NCI-H128 (cell line): ENCODE measurements around the gene WDR75.
"Not testable (repeated sequence)": the region's sequence is repeated elsewhere in the genome, so short reads cannot be mapped to it uniquely, and the experiment has no call there.

Experiments used
- DNase-seq: peaks from one replicate; lab custom pipeline; 2025; ENCODE audit not compliant: unreplicated experiment; lab: John Stamatoyannopoulos, UW

Gene WDR75

DNA sequence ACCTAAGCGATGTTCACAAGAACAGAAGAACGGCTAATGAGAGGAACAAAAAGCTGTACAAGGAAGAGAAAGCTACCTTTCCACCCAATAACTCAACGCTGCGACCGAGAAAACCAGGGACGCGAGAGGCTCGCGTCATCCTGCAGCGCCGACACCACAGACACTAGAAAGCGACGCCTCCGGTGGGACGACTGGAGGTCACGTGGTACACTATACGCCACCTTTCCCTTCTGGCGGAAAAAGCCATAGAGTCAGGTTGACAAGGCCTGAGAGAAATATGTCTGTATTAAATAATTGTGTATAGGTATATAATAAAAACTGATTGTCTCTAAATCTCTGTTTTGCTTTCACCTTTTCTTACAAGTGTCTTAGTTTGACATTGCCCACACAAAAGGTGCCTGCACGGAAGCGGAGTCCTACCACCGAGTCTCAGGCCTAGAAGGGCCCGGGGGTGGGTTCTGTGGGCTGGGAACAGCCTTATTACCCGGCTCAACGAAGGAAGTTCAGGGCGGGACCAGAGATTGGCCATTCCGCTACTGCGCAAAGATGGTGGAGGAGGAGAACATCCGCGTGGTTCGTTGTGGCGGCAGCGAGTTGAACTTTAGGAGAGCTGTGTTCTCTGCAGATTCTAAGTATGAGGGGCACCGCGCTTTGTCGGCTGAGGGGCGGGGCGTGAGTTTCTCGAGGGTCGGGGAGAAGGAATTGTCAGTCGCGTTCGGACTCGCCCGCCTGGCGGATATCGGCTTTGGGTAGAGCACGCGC, at the start of gene WDR75:
WDR75 (plus strand) TSS at position 528 of the 762 bp plus-strand sequence; CDS start at position 547, 19 bp downstream.
- DNase-seq, result peak; percentile 89

DNA sequence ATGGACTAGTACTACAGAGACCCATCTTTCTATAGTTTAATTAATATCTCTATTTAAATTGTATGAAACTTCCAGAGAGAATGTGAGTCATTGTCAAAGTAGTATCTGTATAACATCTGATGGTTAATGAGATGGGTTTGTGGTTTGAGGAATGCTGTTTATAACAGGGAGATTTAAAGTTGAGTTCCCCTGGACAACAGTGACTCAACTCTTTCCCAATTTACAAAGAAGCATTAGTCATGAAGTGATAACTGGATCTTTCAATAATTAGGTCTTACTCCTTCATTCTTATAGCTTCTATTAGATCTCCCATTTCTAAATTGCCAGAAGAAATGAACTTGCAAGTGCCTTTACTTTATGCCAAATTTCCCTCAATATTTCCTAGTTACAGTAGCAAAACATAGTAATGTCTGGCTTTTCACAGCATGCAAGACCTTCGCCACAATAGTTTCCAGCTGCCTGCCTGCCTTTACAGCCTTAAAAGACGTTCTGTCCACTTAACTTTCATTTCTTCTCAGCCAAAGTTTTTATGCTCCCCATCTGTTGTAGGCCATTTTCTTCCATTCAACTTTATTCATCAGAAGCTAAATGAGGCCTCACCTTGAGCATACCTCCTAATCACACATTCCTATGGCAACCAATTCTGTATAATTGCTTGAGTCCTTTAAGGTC, 47.7 kb upstream of the WDR75 start:
- DNase-seq, result no peak

DNA sequence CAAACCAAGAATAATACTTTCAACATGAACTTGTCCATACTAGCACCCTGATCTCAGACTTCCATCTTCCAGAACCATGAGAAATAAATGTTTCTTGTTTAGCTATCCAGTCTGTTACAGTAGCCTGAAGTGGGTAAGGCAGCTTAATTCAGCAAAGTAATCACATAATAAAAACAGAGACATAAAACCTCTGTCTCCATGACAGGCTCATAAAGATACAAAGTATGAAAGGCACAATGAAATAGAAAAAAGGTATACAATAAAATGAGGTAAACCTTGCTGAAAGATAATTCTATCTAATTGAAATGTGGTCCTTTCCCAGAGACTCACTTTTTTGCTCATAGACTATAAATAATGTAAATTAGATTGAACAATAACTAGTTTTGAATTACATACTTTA, 46.7 kb upstream of the WDR75 start:
- no peak for DNase-seq

DNA sequence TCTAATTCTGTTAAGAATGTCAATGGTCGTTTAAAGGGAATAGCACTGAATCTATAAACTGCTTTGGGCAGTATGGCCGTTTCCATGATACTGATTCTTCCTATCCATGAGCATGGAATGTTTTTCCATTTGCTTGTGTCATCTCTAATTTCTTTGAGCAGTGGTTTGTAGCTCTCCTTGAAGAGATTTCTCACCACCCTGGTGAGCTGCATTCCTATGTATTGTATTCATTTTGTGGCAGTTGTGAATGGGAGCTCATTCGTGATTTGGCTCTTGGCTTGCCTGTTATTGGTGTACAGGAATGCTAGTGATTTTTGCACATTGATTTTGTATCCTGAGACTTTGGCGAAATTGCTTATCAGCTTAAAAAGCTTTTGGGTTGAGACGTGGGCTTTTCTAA, 38.3 kb upstream of the WDR75 start:
- no peak for DNase-seq

DNA sequence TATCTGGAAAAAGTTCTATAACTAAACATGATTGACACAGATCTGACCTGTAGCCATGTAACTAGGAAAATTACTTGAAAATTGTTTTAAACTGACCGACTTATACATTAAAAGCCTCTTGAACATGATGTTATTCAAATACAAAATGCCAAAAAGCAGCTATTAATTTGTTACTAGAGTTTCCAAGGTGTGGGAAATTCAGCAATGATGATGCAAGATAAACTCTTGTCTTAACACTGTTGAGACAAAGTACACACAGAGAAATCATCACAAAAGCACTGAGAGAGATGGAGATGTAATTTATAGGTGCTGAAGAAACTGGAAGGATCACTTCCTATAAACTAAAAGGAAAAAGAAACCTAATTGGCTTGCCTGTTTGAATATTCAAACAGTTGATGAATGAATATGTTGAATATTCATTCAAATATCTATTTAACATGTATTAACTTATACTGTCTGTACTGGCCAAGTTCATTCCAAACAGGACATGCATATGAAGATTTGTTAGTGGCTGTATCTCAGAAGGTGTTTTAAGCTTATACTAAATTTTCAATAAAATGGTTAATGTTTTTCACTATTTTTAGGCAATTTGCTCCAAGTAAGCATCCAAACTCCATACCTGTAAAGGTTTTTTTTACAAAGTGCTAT, 34.6 kb upstream of the WDR75 start:
- no peak for DNase-seq

DNA sequence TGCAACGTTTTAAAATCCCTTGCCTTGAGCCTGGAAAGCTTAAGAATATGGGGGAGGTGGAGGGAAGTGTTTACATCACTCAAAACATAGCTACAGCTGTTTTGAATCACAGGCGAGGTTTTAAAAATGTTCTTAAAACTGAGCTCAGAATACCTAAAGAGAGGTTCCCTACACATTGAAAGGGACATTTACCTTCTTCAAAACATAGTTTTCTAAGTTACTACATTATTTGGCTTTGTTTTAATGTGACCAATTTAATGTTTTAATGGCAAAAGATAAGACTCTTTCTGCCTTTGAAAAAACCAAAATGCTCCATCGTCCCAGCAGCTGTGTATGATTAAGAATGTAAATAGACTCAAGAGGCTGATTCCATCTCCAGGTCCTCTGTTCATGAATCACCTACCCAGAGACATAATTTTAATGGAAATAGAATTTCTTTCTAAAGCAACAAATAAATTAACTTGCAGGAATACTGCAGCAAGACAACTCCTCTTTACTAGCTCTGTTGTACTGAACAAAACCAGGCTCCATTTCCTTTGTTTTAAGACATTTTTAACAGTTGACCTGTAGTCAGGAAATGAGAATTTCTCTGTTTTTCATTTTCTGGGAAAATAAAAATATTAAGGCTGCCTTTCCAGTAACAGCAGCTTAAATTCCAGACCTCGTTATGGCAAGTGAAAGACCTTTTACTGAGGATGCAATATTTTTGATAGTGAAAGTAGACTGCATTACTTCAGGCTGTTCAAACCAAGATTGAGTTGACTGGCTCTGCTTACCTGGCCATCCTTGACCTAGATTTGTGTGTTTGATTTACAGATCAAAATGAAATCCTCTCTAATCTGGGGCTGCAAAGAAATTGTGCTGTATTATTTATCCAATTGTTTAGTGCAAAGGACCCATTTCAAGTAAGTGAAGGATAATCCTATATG, 33.7 kb upstream of the WDR75 start:
- no peak for DNase-seq

DNA sequence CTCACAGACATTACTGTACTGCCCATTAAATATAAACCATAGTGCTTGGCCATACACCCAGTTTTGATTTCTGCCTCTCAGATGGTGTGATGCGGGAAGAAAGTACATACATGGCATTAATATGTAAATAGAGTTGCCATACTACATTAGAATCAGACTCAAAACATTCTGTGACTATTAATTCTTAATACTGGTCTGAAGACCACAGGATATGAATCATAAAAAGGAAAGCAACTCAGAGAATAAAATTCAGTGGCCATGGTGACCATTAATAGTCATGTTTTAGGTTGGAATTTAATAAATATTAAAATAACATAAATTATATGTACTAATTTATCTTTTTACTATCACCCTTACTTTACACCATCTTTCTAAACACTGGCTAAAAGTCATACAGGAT, 33.0 kb upstream of the WDR75 start:
- no peak for DNase-seq

DNA sequence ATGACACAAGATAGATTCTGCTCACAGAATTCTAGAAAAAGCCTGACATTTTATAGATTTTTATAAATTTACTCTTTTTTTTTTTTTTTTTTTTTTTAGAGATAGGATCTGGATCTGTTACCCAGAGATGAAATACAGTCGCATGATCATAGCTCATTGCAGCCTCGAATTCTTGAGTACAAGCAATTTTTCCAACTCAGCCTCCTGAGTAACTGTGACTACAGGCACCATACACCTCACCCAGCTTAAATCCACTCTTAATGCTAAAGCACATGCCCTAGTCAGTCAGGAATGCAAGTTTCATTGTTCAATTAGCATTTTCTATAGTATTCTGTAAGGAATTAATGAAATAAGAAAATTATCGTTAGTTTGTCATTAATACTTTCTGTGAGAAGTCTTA, 32.1 kb upstream of the WDR75 start:
- no peak for DNase-seq

DNA sequence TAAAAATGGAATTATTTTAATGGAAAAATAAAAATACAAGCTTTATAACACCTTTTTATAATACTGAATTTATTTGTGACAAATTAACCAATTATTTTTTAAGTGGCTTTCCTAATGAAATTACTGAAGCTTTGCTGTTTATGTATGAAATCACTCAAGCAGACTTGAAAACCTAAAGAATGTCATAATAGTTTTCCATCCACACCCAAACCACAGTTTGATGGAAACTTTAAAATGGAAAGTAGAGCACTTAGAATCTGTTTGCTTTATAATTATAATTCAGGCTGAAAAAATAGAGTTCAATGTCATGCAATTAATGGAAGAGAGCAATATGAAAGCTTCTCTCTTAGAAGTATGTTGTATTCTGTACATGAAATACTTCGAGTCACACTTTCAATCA, 31.6 kb upstream of the WDR75 start:
- no peak for DNase-seq

DNA sequence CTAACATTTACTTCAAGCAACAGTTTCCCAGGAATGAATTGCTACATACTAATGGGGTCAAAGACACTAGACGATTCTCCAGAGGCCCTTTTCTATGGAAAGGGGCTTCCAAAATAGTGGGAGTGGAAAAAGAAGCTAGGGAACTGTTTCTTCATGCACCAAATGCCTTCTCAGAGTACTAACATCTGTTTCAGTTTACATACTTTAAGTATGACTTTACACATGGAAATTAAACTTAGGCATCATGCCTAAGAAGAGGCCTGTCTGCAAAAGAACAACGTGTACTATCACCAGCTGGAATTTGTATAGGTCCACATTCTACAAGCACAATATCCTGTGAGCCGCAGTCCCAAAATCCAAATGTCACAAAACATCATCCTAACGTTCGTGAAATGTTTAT, 29.4 kb upstream of the WDR75 start:
- DNase-seq, result no peak

DNA sequence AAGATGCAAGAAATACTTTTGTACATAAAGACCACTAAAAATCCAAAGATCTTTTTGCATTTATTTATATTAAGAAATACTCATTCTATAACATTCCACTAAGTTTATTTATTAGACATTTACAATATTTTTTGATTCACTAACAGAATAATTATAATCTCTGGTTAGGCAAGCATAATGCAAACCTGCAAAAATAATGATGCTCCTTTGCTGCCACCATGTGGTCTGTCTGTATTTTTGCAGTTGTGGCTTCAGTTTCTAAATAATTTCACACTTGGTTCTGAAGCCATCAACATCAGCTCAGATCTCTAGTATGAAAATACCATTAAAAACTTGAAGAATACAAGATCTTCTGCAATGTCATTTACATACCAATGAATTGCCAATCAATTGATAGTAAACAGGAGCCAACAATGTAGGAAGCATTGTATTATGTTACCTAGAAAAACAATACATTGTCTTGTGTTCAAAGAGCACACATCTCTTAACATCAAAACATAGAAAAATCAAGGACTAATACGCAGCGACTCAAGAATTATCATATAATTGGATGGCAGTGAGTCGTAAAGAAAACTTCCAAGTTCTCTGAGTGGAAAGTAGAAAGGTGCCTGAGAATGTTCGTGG, 28.8 kb upstream of the WDR75 start:
- DNase-seq, result no peak

DNA sequence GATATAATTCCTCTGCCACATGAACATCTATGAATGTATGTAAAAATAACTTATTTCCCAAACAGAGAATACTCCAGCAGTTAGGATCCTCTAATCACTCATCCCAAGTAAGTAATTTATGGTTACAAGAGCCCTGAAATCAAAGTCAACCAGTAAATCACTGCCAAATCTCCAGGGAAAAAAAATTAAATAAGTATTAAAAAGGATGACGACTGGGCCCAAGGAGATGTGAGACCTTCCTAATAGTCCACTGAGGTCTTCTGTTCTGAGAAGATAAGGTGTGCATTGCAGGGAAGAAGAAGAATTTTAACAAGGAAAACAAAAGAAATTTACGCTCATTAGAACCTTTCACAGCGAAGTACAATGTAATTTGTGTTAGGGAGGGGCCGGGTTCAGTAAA, 28.0 kb upstream of the WDR75 start:
- DNase-seq, result no peak

DNA sequence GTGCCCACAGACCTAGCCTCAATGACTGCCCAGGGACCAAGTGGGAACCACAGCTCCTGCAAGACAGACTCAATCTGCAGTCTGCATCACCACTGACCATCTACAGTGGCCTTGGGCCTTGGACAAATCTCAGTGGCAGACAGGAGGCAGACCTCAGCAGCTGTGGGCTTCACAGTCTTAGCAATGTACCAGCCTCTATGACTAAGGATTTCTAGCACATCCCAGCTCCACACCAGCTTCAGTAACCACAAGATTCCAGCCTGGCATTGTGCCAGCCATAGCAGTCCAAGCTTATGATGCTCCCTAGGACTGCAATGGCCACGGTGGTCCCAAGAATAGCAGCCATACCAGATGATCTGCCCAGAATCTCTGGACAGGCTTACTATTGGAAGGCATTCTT, 19.6 kb upstream of the WDR75 start:
- no peak for DNase-seq

DNA sequence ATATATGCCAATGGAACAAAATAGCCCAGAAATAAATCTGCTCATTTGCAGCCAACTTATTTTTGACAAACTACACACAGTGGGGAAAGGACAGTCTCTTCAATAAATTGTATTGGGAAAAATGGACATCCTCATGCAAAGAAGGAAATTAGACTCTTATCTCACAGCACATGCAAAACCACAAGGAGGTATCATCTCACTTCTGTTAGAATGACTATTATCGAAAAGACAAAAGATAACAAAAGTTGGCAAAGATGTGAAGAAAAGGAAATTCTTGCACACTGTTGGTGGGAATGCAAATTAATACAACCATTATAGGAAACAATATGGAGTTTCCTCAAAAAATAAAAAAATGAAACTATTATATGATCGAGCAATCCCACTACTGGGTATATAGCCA, 16.3 kb upstream of the WDR75 start:
- no peak for DNase-seq

DNA sequence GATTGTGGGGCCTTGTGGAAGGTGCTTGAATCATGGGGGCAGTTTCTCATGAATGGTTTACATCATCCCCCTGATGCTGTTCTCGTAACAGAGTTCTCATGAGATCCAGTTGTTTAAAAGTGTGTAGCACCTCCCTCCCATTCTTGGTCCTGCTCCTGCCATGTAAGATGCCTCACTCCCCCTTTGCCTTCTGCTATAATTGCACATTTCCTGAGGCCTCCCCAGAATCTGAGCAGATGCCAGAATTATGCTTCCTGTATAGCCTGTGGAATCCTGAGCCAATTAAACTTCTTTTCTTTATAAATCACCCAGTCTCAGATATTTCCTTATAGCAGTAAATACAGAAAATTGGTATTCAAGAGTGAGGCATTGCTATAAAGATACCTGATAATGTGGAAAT, 15.6 kb upstream of the WDR75 start:
- DNase-seq, result no peak

DNA sequence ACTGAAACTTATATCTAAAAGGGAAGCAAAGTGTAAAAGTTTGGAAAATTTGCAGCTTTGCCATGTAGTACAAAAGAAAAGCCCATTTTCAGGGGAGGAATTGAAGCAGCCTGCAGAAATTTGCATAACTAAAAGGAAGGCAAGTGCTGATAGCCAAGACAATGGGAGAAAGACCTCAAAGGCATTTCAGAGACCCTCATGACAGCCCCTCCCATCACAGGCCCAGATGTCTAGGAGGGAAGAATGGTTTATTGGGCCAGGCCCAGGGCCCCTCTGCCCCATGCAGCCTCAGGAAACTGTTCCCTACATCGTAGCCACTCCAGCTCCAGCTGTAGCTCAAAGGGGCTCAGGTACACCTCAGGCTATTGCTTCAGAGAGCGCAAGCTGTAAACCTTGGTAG, 14.4 kb upstream of the WDR75 start:
- no peak for DNase-seq

DNA sequence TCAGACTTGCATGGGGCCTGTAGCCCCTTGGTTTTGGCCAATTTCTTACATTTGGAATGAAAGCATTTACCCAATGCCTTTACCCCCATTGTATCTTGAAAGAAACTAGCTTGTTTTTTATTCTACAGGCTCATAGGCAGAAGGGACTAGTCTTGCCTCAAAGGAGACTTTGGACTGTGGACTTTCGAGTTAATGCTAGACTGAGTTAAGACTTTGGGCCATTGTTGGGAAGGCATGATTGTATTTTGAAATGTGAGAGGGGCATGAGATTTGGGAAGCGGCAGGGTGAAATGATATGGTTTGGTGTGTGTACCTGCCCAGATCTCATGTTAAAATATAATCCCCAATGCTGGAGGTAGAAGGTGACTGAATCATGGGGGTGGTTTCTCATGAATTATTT, 13.4 kb upstream of the WDR75 start:
- DNase-seq, result no peak

DNA sequence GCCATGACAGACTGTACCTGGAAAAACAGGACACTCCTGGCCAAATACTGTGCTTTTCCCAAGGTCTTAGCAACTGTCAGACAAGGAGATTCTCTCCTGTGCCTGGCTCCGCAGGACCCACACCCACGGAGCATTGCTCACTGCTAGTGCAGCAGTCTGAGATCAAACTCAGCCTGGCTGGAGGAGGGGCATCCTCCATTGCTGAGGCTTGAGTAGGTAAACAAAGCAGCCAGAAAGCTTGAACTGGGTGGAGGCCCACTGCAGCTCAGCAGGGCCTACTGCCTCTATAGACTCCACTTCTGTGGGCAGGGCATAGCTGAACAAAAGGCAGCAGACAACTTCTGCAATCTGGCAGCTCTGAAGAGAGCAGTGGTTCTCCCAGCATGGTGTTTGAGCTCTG, 10.8 kb upstream of the WDR75 start:
- DNase-seq, result not testable (repeated sequence)

DNA sequence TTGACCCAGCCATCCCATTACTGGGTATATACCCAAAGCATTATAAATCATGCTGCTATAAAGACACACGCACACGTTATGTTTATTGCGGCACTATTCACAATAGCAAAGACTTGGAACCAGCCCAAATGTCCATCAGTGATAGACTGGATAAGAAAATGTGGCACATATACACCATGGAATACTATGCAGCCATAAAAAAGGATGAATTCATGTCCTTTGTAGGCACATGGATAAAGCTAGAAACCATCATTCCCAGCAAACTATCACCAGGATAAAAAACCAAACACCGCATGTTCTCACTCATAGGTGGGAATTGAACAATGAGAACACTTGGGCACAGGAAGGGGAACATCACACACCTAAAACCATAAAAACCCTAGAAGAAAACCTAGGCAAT, 5.5 kb upstream of the WDR75 start:
- not testable (repeated sequence) for DNase-seq

DNA sequence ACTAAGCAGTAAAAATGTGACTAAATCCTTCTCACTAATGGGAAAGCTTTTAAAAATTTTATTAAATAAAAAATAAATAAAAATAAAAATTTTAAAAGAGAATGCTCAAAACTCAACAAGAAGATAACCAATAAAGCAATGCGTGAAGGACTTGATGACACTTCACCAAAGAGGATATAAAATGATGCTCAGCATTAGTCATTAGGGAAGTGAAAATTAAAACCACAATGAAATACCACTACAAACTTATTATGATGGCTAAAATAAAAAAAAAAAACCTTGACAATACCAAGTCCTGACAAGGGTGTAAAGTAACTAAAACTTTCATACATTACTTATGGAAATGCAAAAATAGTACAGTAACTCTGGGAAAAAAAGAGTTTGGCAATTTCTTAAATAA, 3.3 kb upstream of the WDR75 start:
- DNase-seq, result no peak

DNA sequence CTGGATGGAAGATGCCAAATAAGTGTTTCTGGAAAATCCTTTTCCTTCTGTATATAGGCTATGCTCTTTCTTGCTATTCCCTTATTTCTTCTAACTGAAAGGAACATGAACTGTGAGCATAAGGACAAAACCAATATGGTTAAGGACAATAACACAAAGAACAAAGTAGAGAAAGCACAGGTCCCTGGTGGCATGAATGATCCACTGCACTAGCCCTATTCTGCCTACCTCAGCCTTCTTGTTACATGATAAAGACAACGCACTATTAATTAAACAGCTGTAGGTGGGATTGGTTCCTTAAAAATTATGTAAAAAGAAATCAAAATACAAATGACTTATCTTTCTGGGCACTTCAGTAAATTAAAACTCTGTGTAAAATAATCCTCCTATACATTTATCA, 1.9 kb upstream of the WDR75 start:
- DNase-seq, result no peak
